SHP77 (cell line): ENCODE data around the gene FTSJ1.
"Not testable (repeated sequence)": the region's sequence is repeated elsewhere in the genome, so short reads cannot be mapped to it uniquely, and the experiment has no call there.

ENCODE experiments used
- DNase-seq, 2 experiments: peaks; one replicate each; lab custom pipeline; 2025; lab: John Stamatoyannopoulos, UW

Gene FTSJ1

DNA sequence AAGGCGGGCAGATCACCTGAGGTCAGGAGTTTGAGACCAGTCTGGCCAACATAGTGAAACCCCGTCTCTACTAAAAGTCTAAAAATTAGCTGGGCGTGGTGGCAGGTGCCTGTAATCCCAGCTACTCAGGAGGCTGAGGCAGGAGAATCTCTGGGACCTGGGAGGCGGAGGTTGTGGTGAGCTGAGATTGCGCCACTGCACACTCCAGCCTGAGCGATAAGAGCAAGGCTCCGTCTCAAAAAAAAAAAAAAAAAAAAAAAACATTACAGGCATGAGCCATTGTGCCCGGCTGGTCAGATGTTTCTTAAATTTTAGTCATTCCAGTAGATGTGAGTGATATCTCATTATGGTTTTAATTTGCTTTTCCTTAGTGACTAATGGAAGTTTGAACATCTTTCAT is 49.9 kb downstream of the FTSJ1 start:
- DNase-seq: not testable (repeated sequence)

- DNase-seq: no peak
These were observed 54.7 kb downstream of the FTSJ1 start for GRCh38 chrX:48530736-48531135.

DNA sequence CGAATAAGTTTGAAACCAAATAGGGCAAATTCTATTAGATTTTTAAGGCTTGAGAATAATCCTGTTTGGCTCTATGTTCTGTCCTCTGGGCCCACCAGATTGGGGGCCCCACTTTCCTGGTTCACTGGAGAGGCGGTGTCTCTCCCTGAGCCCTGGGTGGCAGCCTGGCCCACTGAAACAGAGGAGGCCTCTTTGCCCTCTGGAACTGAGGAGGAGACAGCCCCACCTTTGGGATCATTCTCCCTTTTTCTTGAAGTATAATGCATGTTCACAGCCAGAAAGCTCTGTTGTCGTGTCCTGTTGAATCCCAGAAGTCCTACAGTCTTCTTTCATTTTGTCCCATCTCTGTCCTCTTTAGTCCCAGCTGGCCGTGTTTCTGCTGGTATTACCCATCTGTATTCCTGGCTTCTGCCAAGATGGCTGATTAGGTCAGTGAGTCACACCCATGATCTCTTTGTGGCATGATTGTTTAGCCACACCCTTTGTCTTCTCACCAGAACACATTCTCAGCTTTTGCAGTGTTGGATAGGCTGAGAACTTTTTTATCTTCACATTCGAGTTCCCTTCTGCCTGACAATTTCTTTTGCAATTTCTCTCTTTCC is 55.5 kb downstream of the FTSJ1 start:
- DNase-seq: no peak

DNA sequence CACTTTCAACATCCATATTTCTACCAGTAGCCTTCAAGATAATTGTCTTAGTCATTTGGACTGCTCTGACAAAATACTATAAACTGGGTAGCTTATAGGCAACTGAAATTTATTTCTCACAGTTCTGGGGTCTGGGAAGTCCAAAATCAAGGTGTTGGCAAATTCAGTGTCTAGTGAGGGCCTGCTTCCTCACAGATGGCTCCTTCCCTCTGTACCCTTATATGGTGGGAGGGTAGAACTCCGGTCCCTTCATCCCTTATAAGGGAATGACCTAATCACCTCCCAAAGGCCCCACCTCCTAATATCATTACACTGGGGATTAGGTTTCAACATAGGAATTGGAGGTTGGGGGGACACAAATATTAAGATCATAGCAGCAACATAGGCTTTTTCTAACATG is 56.2 kb downstream of the FTSJ1 start:
- no peak for DNase-seq

GRCh38 chrX:48533165-48533564 is 57.2 kb downstream of the FTSJ1 start:
- no peak for DNase-seq
